ENCODE data around the gene CNPY1. TPM values are rescaled to one million over a fixed set of nuclear protein-coding genes. Genes with fewer than 3 reads are reported as not detected.

CNPY1 gene
- total RNA-seq, 1 donor from 2014 or later = not detected

DNA sequence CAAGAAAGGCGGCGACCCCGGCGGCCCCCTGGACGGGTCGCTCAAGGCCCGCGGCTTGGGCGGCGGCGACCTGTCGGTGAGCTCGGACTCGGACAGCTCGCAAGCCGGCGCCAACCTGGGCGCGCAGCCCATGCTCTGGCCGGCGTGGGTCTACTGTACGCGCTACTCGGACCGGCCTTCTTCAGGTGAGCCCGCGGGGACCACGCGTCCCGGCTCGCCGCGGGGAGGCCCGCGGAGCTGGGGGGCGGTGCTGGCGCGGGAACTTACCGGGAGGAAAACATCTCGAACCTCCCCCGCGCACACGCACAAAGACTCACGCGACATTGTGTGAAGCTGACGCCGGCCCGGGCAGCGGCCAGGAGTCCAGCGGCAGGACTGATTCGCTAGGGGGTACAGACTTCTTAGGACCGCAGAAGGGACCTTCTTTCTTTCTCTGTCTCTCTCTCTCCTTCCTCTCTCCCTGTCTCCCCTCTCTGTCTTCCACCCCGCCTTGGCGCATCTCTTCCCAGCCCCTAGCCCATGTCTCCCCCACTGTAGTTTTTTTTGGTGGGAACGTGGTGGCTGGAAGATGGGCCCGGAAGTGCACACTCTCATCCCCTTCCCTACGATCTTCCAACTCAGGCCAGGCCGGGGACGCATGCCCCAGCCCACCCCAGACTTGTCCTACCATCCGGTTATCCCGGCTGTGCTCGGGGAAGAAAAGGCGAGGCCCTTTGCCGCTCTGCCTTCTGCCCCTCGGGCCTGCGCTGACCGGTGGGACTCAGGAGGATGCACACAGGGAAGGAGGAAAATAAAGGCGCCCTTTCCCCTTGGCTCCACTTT is 87.3 kb downstream of the CNPY1 start:
- no peak overlapping the region for H3K27ac ChIP-seq (ENCODE audit: low read depth, low read length)
- H2AFZ ChIP-seq (ENCODE audit: low read depth, low read length) = peak overlapping the region; percentile 4
- Mint-ChIP-seq H3K36me3 (ENCODE audit: low read depth, unreplicated experiment) (peaks cover 3% of the 10 kb centered on the region), H3K4me1 (ENCODE audit: low read depth, unreplicated experiment) (no peaks in the 10 kb centered on the region), H3K9me3 (ENCODE audit: unreplicated experiment) (peaks cover 4% of the 10 kb centered on the region), H3K27me3 (ENCODE audit: low read depth, unreplicated experiment) (peaks cover 72% of the 10 kb centered on the region), H3K27ac (ENCODE audit: unreplicated experiment) (peak overlapping the region; percentile 88), H3K4me3 (ENCODE audit: unreplicated experiment) (no peak overlapping the region)
- no peak overlapping the region for H3K4me3 ChIP-seq (ENCODE audit: insufficient read depth, low read depth, low read length)
- H3K9ac ChIP-seq (ENCODE audit: low read length) = no peak overlapping the region
- peaks cover 5% of the 10 kb centered on the region for H3K9me3 ChIP-seq (ENCODE audit: insufficient read depth, low read depth, low read length)
- DNase-seq (ENCODE audit: low read depth) (no peak), FAIRE-seq (no peak)
- H3K4me2 ChIP-seq (ENCODE audit: low read length) = peak overlapping the region; percentile 50
- peaks cover 3% of the 10 kb centered on the region for H3K4me1 ChIP-seq (ENCODE audit: insufficient read depth, low read length)
- no peaks in the 10 kb centered on the region for H3K79me2 ChIP-seq (ENCODE audit: insufficient read depth, low read length)
- H3K36me3 ChIP-seq (ENCODE audit: insufficient read depth, low read length) = no peaks in the 10 kb centered on the region
- TF ChIP-seq EZH2 (IDR thresholded peaks at IDR 0.05; ENCODE audit: insufficient read depth, low read length) = peak; percentile 66
- TF ChIP-seq, protein P1, sequence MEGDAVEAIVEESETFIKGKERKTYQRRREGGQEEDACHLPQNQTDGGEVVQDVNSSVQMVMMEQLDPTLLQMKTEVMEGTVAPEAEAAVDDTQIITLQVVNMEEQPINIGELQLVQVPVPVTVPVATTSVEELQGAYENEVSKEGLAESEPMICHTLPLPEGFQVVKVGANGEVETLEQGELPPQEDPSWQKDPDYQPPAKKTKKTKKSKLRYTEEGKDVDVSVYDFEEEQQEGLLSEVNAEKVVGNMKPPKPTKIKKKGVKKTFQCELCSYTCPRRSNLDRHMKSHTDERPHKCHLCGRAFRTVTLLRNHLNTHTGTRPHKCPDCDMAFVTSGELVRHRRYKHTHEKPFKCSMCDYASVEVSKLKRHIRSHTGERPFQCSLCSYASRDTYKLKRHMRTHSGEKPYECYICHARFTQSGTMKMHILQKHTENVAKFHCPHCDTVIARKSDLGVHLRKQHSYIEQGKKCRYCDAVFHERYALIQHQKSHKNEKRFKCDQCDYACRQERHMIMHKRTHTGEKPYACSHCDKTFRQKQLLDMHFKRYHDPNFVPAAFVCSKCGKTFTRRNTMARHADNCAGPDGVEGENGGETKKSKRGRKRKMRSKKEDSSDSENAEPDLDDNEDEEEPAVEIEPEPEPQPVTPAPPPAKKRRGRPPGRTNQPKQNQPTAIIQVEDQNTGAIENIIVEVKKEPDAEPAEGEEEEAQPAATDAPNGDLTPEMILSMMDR (IDR thresholded peaks at IDR 0.05; ENCODE audit: insufficient read depth, low read depth, low read length) = no peak
- H4K20me1 ChIP-seq (ENCODE audit: insufficient read depth, low read length) = peaks cover 4% of the 10 kb centered on the region
- H3K27me3 ChIP-seq (ENCODE audit: insufficient read depth, low read length) = peaks cover 88% of the 10 kb centered on the region

DNA sequence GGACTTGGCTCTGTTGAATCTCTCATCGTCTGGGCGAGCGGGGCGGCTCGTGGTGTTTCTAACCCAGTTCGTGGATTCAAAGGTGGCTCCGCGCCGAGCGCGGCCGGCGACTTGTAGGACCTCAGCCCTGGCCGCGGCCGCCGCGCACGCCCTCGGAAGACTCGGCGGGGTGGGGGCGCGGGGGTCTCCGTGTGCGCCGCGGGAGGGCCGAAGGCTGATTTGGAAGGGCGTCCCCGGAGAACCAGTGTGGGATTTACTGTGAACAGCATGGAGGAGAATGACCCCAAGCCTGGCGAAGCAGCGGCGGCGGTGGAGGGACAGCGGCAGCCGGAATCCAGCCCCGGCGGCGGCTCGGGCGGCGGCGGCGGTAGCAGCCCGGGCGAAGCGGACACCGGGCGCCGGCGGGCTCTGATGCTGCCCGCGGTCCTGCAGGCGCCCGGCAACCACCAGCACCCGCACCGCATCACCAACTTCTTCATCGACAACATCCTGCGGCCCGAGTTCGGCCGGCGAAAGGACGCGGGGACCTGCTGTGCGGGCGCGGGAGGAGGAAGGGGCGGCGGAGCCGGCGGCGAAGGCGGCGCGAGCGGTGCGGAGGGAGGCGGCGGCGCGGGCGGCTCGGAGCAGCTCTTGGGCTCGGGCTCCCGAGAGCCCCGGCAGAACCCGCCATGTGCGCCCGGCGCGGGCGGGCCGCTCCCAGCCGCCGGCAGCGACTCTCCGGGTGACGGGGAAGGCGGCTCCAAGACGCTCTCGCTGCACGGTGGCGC is 88.1 kb downstream of the CNPY1 start, which contains the start of gene EN2:
TSS of gene EN2 (plus strand) at position 19 of the 767 bp plus-strand sequence. CDS start at position 268, 249 bp downstream.
- no peak within 1 kb of the TSS for H3K4me3 Mint-ChIP-seq (ENCODE audit: unreplicated experiment)
- no peak for FAIRE-seq
- no peak for DNase-seq (ENCODE audit: low read depth)
- Histone ChIP-seq H3K79me2 (ENCODE audit: insufficient read depth, low read length) (no peaks in the 10 kb centered on the region), H3K27me3 (ENCODE audit: insufficient read depth, low read length) (peaks cover 88% of the 10 kb centered on the region), H4K20me1 (ENCODE audit: insufficient read depth, low read length) (peaks cover 4% of the 10 kb centered on the region), H3K9me3 (ENCODE audit: insufficient read depth, low read depth, low read length) (peaks cover 5% of the 10 kb centered on the region), H3K4me2 (ENCODE audit: low read length) (peak within 1 kb of the TSS; percentile 82), H3K27ac (ENCODE audit: low read depth, low read length) (no peak within 1 kb of the TSS), H2AFZ (ENCODE audit: low read depth, low read length) (peak within 1 kb of the TSS; percentile 47), H3K36me3 (ENCODE audit: insufficient read depth, low read length) (no peaks in the 10 kb centered on the region), H3K9ac (ENCODE audit: low read length) (no peak within 1 kb of the TSS), H3K4me3 (ENCODE audit: insufficient read depth, low read depth, low read length) (peak within 1 kb of the TSS; percentile 51), H3K4me1 (ENCODE audit: insufficient read depth, low read length) (peaks cover 3% of the 10 kb centered on the region)
- peak within 1 kb of the TSS; percentile 75 for H3K27ac Mint-ChIP-seq (ENCODE audit: unreplicated experiment)
- no peaks in the 10 kb centered on the region for H3K4me1 Mint-ChIP-seq (ENCODE audit: low read depth, unreplicated experiment)
- TF ChIP-seq EZH2 (IDR thresholded peaks at IDR 0.05; ENCODE audit: insufficient read depth, low read length) = peak; percentile 91
- TF ChIP-seq, protein P1 (IDR thresholded peaks at IDR 0.05; ENCODE audit: insufficient read depth, low read depth, low read length) = no peak
- peaks cover 4% of the 10 kb centered on the region for H3K9me3 Mint-ChIP-seq (ENCODE audit: unreplicated experiment)
- peaks cover 65% of the 10 kb centered on the region for H3K27me3 Mint-ChIP-seq (ENCODE audit: low read depth, unreplicated experiment)
- peaks cover 3% of the 10 kb centered on the region for H3K36me3 Mint-ChIP-seq (ENCODE audit: low read depth, unreplicated experiment)
